ENCODE data around the gene CDK5R1. TPM values are rescaled to one million over a fixed set of nuclear protein-coding genes. Genes with fewer than 3 reads are reported as not detected.

CDK5R1 gene
- total RNA-seq, 1 experiment from 2014 or later = 4.0 TPM

DNA sequence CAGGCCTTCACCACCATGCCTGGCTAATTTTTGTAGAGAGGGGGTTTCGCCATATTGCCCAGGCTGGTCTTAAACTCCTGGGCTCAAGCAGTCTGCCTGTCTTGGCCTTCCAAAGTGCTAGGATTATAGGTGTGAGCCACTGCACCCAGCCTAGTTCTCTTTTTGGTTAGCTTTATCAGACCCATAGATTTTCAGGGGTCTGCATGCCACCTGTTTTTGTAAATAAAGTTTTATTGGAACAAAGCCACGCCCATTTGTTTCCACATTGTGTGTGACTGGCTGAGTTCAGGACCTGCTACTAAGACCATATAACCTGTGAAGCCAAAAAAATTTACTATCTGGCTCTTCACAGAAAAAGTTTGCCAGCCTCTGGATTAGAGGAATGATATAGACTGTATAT lies 34.9 kb upstream of the CDK5R1 start:
- no peak for TF ChIP-seq CTCF (IDR thresholded peaks at IDR 0.05; ENCODE audit: unreplicated experiment)
- POLR2A ChIA-PET = no interaction called here
- CTCF ChIA-PET = interaction anchor here (0.7 to 1.5 kb wide), 2 partner anchors 10 to 1722 kb away, joined by 4 to 7 read pairs; no protein-coding TSS in a partner anchor
- Mint-ChIP-seq H3K4me1 (ENCODE audit: insufficient read depth, unreplicated experiment) (peaks cover 5% of the 10 kb centered on the region), H3K27me3 (ENCODE audit: insufficient read depth, unreplicated experiment) (no peaks in the 10 kb centered on the region), H3K4me3 (ENCODE audit: unreplicated experiment) (no peak overlapping the region), H3K36me3 (ENCODE audit: insufficient read depth, unreplicated experiment) (peaks cover 95% of the 10 kb centered on the region), H3K27ac (ENCODE audit: low read depth, unreplicated experiment) (no peak overlapping the region), H3K9me3 (ENCODE audit: unreplicated experiment) (no peaks in the 10 kb centered on the region)
- DNase-seq (ENCODE audit: unreplicated experiment) = no peak
- intact Hi-C loops (cut with micrococcal nuclease) = no loop called here
- no TSS peak for BruUV-seq (replicated peaks)

DNA sequence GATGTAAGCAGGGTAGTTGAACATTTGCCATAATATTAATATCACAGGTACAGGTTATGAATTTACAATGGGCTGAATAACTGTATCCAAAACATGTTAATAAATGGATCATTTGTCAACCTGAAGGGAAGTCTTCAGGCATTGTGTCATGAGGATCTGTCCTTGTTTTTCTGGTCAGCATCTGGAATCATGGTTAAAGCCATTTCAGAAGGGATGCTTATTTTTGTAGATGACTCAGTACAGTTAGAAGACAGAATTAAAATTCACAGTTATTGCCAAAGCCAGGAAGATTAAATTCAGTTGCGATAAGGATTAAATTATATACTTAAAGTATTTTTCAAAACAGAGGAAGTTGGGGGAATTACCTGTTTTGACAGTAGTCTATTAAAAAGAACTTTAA lies 34.5 kb upstream of the CDK5R1 start:
- Mint-ChIP-seq H3K9me3 (ENCODE audit: unreplicated experiment) (no peaks in the 10 kb centered on the region), H3K4me1 (ENCODE audit: insufficient read depth, unreplicated experiment) (peaks cover 1% of the 10 kb centered on the region), H3K36me3 (ENCODE audit: insufficient read depth, unreplicated experiment) (peaks cover 95% of the 10 kb centered on the region), H3K4me3 (ENCODE audit: unreplicated experiment) (no peak overlapping the region), H3K27ac (ENCODE audit: low read depth, unreplicated experiment) (peak overlapping the region; percentile 4), H3K27me3 (ENCODE audit: insufficient read depth, unreplicated experiment) (no peaks in the 10 kb centered on the region)
- intact Hi-C loops (cut with micrococcal nuclease) = no loop called here
- ChIA-PET CTCF (interaction anchor here (0.7 to 2.4 kb wide), 3 partner anchors 10 to 1722 kb away, joined by 4 to 15 read pairs (median 7); no protein-coding TSS in a partner anchor), POLR2A (interaction anchor here (1.5 kb wide), 1 partner anchor 8 kb away, joined by 3 read pairs; the partner anchor contains the start of gene PSMD11)
- BruUV-seq (replicated peaks) = no TSS peak
- no peak for TF ChIP-seq CTCF (IDR thresholded peaks at IDR 0.05; ENCODE audit: unreplicated experiment)
- no peak for DNase-seq (ENCODE audit: unreplicated experiment)

DNA sequence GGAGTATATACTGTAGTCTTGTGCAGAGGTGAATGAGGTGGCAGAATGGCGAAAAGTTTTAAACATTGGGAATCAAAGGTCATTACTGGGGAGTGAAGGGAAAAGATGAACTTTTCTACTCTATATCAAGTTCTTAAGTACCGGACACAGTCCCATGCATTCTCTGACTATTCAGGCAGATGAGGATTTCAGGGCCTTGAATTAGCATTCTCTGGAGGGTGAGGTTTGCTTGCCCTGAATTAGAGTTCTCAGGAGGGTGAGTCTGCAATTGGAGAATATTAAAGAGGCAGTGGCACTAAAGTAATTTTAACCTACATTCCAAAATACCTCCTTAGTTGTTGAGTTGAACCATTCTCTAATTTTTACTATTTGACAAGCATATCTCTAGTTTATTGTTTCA lies 33.4 kb upstream of the CDK5R1 start:
- no peak for DNase-seq (ENCODE audit: unreplicated experiment)
- no TSS peak for BruUV-seq (replicated peaks)
- Mint-ChIP-seq H3K36me3 (ENCODE audit: insufficient read depth, unreplicated experiment) (peaks cover 95% of the 10 kb centered on the region), H3K27me3 (ENCODE audit: insufficient read depth, unreplicated experiment) (no peaks in the 10 kb centered on the region), H3K9me3 (ENCODE audit: unreplicated experiment) (no peaks in the 10 kb centered on the region), H3K4me3 (ENCODE audit: unreplicated experiment) (no peak overlapping the region), H3K27ac (ENCODE audit: low read depth, unreplicated experiment) (peak overlapping the region; percentile 4), H3K4me1 (ENCODE audit: insufficient read depth, unreplicated experiment) (no peaks in the 10 kb centered on the region)
- TF ChIP-seq CTCF (IDR thresholded peaks at IDR 0.05; ENCODE audit: unreplicated experiment) = no peak
- ChIA-PET CTCF (interaction anchor here (0.8 to 2.4 kb wide), 3 partner anchors 9 to 307 kb away, joined by 3 to 15 read pairs (median 6); partner anchors contain the start of gene PSMD11), POLR2A (interaction anchor here (1.5 to 1.6 kb wide), 2 partner anchors 9 to 14 kb away, joined by 3 to 4 read pairs; partner anchors contain the start of gene PSMD11)
- intact Hi-C loops (cut with micrococcal nuclease) = no loop called here

- Mint-ChIP-seq H3K9me3 (ENCODE audit: unreplicated experiment) (no peaks in the 10 kb centered on the region), H3K4me3 (ENCODE audit: unreplicated experiment) (no peak overlapping the region), H3K27ac (ENCODE audit: low read depth, unreplicated experiment) (no peak overlapping the region), H3K36me3 (ENCODE audit: insufficient read depth, unreplicated experiment) (peaks cover 88% of the 10 kb centered on the region), H3K4me1 (ENCODE audit: insufficient read depth, unreplicated experiment) (peaks cover 6% of the 10 kb centered on the region), H3K27me3 (ENCODE audit: insufficient read depth, unreplicated experiment) (no peaks in the 10 kb centered on the region)
- DNase-seq (ENCODE audit: unreplicated experiment) = no peak
- POLR2A ChIA-PET = no interaction called here
- CTCF ChIA-PET = interaction anchor here (1.3 to 1.5 kb wide), 2 partner anchors 14 to 25 kb away, joined by 6 to 7 read pairs; partner anchors contain the start of gene PSMD11
- no TSS peak for BruUV-seq (replicated peaks)
- intact Hi-C loops (cut with micrococcal nuclease) = no loop called here
- no peak for TF ChIP-seq CTCF (IDR thresholded peaks at IDR 0.05; ENCODE audit: unreplicated experiment)
Observed at GRCh38 chr17:32458371-32458770, 28.4 kb upstream of the CDK5R1 start.
